ENCODE measurements around the gene C12orf76. TPM values are rescaled to one million over a fixed set of nuclear protein-coding genes. Genes with fewer than 3 reads are reported as not detected.

Gene C12orf76
- total and polyA plus RNA-seq, 10 of the 15 experiments (the other 5 are each of a cell fraction or from before 2014, with no cell fraction given) = 3.6 to 20.4 (median 10.7) TPM

- TF ChIP-seq IKZF1 (conservative IDR thresholded peaks at IDR 0.05) (peak; percentile 72), STAT1 (conservative IDR thresholded peaks at IDR 0.05) (0 out of 2 replicates have a peak, but pooled peaks have one; percentile 27), RBBP5 (conservative IDR thresholded peaks at IDR 0.05) (peak; percentile 98), YBX1 (IDR thresholded peaks at IDR 0.05) (no peak), MLLT1 (IDR thresholded peaks at IDR 0.05) (peak; percentile 37; the same call in 1 of the 2 replicates), ZNF592 (IDR thresholded peaks at IDR 0.05) (no peak), HDAC2 (IDR thresholded peaks at IDR 0.05) (no peak), PRDM15 (CRISPR knock-in tag; IDR thresholded peaks at IDR 0.05) (no peak), ZZZ3 (IDR thresholded peaks at IDR 0.05; ENCODE audit: control insufficient read depth, insufficient read length, low read depth) (no peak), LARP7 (IDR thresholded peaks at IDR 0.05) (no peak; the same call in 1 of the 2 replicates), E2F8 (IDR thresholded peaks at IDR 0.05; ENCODE audit: low read depth, partially characterized antibody) (no peak), CBX5 (IDR thresholded peaks at IDR 0.05; ENCODE audit: low read depth) (no peak), EGR1 (IDR thresholded peaks at IDR 0.05; ENCODE audit: borderline replicate concordance in 1 of 2, low read depth in 2 of 2, low read length in 2 of 2) (peak in 1 of 2 experiments; percentile 73; a peak in 1 of 3 replicates), KLF5 (IDR thresholded peaks at IDR 0.05; ENCODE audit: partially characterized antibody) (peak; percentile 67), ASH2L (IDR thresholded peaks at IDR 0.05; ENCODE audit: borderline replicate concordance, low read depth) (peak; percentile 99), ZNF622 (IDR thresholded peaks at IDR 0.05) (no peak), NFYB (IDR thresholded peaks at IDR 0.05; ENCODE audit: insufficient read depth, low read depth, low read length) (peak; percentile 82)
These were observed 31.4 kb upstream of the C12orf76 start (continued) for GRCh38 chr12:110079477-110080400.

Data from GM12878 (cell line).